OCI-LY1 (cell line): ENCODE results near the gene CC2D1B.

Source experiments
- CTCF ChIP-seq: fragments of 200-600 bp; sonication (generic), shearing (Covaris generic); IDR thresholded peaks from 2 replicates; pipeline ENCODE4 v1.5.1; 2017; ENCODE audit warnings: mild to moderate bottlenecking, antibody characterized with exemption, low read length, moderate library complexity, mixed read lengths
- EZH2 ChIP-seq: fragments of 200-600 bp; sonication (generic), shearing (Covaris generic); IDR thresholded peaks from 2 replicates; pipeline ENCODE4 v1.8.0; 2017; ENCODE audit warnings: borderline replicate concordance, mixed run types, mild to moderate bottlenecking, antibody characterized with exemption, low read length, moderate library complexity, mixed read lengths

- TF ChIP-seq CTCF (no peak), EZH2 (no peak)
Measured at GRCh38 chr1:52393174-52393573, 27.2 kb upstream of the CC2D1B start.
